Mucosa of gallbladder (tissue), 1 donor: ENCODE data around the gene ASB8. TPM values are rescaled to one million over a fixed set of nuclear protein-coding genes. Genes with fewer than 3 reads are reported as not detected.

Experiments
- DNase-seq: peaks from one replicate; pipeline ENCODE4 v3.0.0-alpha.2; 2020; ENCODE audit warnings: low spot score
- total RNA-seq: library from RNA; stranded (reverse); gene quantifications from one replicate; pipeline ENCODE4 v1.2.1, GENCODE V29; 2021
- donor health status: DM: no; HTN: no; CAD: no.

The ASB8 gene
- total RNA-seq, 1 donor from 2014 or later, result 39.5 TPM

- DNase-seq, result peak; percentile 89
These were observed 51.2 kb downstream of the ASB8 start, which contains the start of gene SENP1 for GRCh38 chr12:48105867-48106680. Gene SENP1 (minus strand): TSS chr12:48106079. CDS start chr12:48101472, 4,607 bp downstream.

- no peak for DNase-seq
These were observed 51.9 kb downstream of the ASB8 start for GRCh38 chr12:48105321-48105866.

- no peak for DNase-seq
These were observed 52.8 kb downstream of the ASB8 start for GRCh38 chr12:48104531-48104930.

Other genes with a start within 250 kb of the ASB8 start
- gene TMEM106C, start 193.9 kb downstream of the ASB8 start, total RNA-seq, result 101 TPM
- 0.09 TPM for gene COL2A1, start 153.0 kb downstream of the ASB8 start, total RNA-seq
- gene SENP1, start 51.4 kb downstream of the ASB8 start, total RNA-seq, result 11.8 TPM
- 103 TPM for gene PFKM, start 38.2 kb downstream of the ASB8 start, total RNA-seq
- gene CCDC184, start 26.1 kb upstream of the ASB8 start, total RNA-seq, result 5.2 TPM
- not detected for gene OR10AD1, start 45.8 kb upstream of the ASB8 start, total RNA-seq
- 29.9 TPM for gene ZNF641, start 193.4 kb upstream of the ASB8 start, total RNA-seq